Ascending aorta (tissue), 2 donors: ENCODE data around the gene TNXB. TPM values are rescaled to one million over a fixed set of nuclear protein-coding genes. Genes with fewer than 3 reads are reported as not detected.

Experiments
- DNase-seq, 2 donors: peaks; one replicate each; pipeline ENCODE4 v3.0.0-alpha.2; 2019; ENCODE audit warnings: low spot score in 2 of 2
- H3K27ac ChIP-seq, 2 donors: fragments of 200-600 bp; sonication (generic); one replicate each; pipeline ENCODE4 v1.5.1; 2016 to 2017; ENCODE audit warnings: mild to moderate bottlenecking in 1 of 2
- H3K27me3 ChIP-seq: fragments of 200-600 bp; sonication (generic); one replicate; pipeline ENCODE4 v1.5.1; 2017
- H3K36me3 ChIP-seq, 2 donors: fragments of 200-600 bp; sonication (generic); one replicate each; pipeline ENCODE4 v1.5.1; 2016
- H3K4me1 ChIP-seq, 2 donors: fragments of 200-600 bp; sonication (generic); one replicate each; pipeline ENCODE4 v1.5.1; 2016 to 2017; ENCODE audit warnings: mild to moderate bottlenecking in 1 of 2
- H3K4me3 ChIP-seq, 2 donors: fragments of 200-600 bp; sonication (generic); one replicate each; pipeline ENCODE4 v1.5.1; 2016 to 2017; ENCODE audit warnings: mild to moderate bottlenecking in 1 of 2
- H3K9me3 ChIP-seq, 2 donors: fragments of 200-600 bp; sonication (generic); one replicate each; pipeline ENCODE4 v1.5.1; 2016
- CTCF ChIP-seq, 3 experiments: fragments of 200-600 bp in 2 of 3; fragments of 450-650 bp in 1 of 3; sonication (generic) in 2 of 3; IDR thresholded peaks; one replicate each; pipeline ENCODE4 v1.5.1; 2016 to 2019; ENCODE audit warnings: antibody characterized with exemption in 3 of 3, mild to moderate bottlenecking in 1 of 3, moderate library complexity in 1 of 3
- intact Hi-C: fragments of 100-400 bp; cut with DNase I; formaldehyde crosslinking; loops from one replicate; pipeline ENCODE4 v1.15.1; 2023
- total RNA-seq: library from RNA; depleted of rRNA; stranded (reverse); fragments of >200 nt; gene quantifications from one replicate; pipeline ENCODE4 v1.1.0, GENCODE V29; 2016

The TNXB gene
- total RNA-seq, 1 donor from 2014 or later, result 493 TPM

GRCh38 chr6:32131439-32131948 lies 22.4 kb upstream of the TNXB start:
- Histone ChIP-seq H3K4me3 (no peak overlapping the region), H3K36me3 (peaks cover 0 to under 1% of the 10 kb centered on the region in 2 donors), H3K27ac (no peak overlapping the region), H3K9me3 (no peaks in the 10 kb centered on the region), H3K4me1 (peaks cover 19 to 23% of the 10 kb centered on the region in 2 donors), H3K27me3 (no peaks in the 10 kb centered on the region)
- intact Hi-C loops, result no loop called here
- DNase-seq, result no peak
- no peak for TF ChIP-seq CTCF (IDR thresholded peaks at IDR 0.05)

DNA sequence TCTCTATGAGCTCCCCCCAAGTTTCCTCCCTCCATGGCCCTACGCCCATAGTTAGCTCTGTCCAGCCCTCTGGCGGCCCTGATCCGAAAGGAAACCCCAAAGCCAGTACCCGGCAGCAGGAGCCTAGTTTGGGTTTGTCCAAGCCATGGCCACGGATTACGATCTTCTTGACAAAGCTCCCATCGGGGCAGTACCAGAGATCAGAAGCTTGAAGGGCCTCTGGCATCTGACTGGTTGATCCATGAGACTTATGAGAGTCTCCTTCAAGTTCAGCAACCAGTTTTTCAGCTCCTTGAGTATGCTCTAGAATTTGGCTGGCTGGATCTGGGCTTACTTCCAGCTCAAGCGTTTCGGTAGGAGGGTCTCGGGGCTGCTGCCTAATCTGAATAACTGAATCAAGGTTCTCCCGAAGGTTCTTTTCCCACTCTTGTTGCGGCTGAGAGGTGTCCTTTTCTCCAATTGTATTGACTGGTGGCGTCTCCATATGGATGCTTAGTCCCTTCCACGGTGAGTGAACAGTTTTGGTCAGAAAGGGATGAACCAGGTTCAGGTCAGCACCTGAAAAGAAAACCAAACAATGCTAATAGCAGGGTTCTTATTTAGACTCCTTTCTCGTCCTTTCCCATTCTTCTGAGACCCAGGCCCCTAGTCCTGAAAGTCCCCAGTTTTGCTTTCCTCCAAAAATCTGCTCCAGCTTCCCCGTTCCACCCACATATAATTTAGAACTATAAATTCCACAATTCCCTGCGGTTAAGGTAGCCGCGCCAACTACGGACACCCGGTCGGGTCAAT lies 20.4 kb upstream of the TNXB start:
- intact Hi-C loops, result loop anchor here (1.0 to 5.0 kb wide), 3 partner anchors 24 to 68 kb away; no protein-coding TSS in a partner anchor
- Histone ChIP-seq H3K27ac (peak overlapping the region; percentile 72 to 92), H3K27me3 (no peaks in the 10 kb centered on the region), H3K4me1 (peaks cover 19 to 25% of the 10 kb centered on the region in 2 donors), H3K9me3 (no peaks in the 10 kb centered on the region), H3K4me3 (peak overlapping the region; percentile 63 to 69), H3K36me3 (peaks cover 16 to 21% of the 10 kb centered on the region in 2 donors)
- TF ChIP-seq CTCF (IDR thresholded peaks at IDR 0.05), result no peak
- no peak for DNase-seq

DNA sequence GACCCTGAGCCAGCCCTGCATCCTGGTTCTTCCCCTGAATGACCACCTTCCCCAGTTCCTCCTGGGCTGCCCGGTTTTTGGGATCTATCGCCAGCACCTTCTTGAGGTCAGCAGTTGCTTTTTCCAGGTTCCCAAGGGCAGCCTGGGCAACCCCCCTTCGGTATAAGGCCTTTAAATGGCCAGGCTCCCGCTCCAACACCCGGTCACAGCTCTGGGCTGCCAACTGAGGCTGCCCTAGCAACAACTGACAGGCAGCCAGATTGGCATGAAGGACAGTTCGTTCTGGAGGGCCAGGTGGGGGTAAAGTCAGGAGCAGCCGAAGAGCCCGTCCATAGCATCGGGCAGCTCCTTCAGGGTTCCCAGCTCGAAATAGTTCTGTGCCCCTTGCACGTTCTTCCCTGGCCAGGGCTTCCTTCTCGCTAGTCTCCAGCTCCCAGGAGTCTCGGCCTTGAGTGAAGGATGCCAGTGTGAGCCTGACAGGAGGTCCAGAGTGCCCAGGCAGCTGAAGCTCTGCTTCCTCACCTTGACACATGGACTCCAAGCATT lies 19.7 kb upstream of the TNXB start:
- no peaks in the 10 kb centered on the region for H3K27me3 ChIP-seq
- H3K4me1 ChIP-seq, result peaks cover 19 to 25% of the 10 kb centered on the region in 2 donors
- peaks cover 20 to 26% of the 10 kb centered on the region in 2 donors for H3K36me3 ChIP-seq
- intact Hi-C loops, result loop anchor here (1.0 to 5.0 kb wide), 2 partner anchors 42 to 68 kb away; no protein-coding TSS in a partner anchor
- peak overlapping the region; percentile 63 to 69 for H3K4me3 ChIP-seq
- DNase-seq, result no peak
- TF ChIP-seq CTCF (IDR thresholded peaks at IDR 0.05), result no peak
- no peaks in the 10 kb centered on the region for H3K9me3 ChIP-seq
- H3K27ac ChIP-seq, result peak overlapping the region; percentile 72 to 92

- DNase-seq, result peak; percentile 99 to 100
- no peaks in the 10 kb centered on the region for H3K27me3 ChIP-seq
- TF ChIP-seq CTCF (IDR thresholded peaks at IDR 0.05), result no peak
- peaks cover 26 to 28% of the 10 kb centered on the region in 2 donors for H3K36me3 ChIP-seq
- H3K4me1 ChIP-seq, result peaks cover 19 to 25% of the 10 kb centered on the region in 2 donors
- H3K4me3 ChIP-seq, result peak within 1 kb of the TSS; percentile 87 to 93
- intact Hi-C loops, result loop anchor here (1.0 to 5.0 kb wide), 2 partner anchors 41 to 69 kb away; no protein-coding TSS in a partner anchor
- H3K27ac ChIP-seq, result peak within 1 kb of the TSS; percentile 89 to 92
- H3K9me3 ChIP-seq, result no peaks in the 10 kb centered on the region
These were observed 18.8 kb upstream of the TNXB start, which contains the start of gene ATF6B for GRCh38 chr6:32127717-32128592. TSS of gene ATF6B (minus strand) at chr6:32128246. CDS start at chr6:32128207, 39 bp downstream.

- peak overlapping the region; percentile 87 to 93 for H3K4me3 ChIP-seq
- H3K27me3 ChIP-seq, result no peaks in the 10 kb centered on the region
- H3K4me1 ChIP-seq, result peaks cover 19 to 25% of the 10 kb centered on the region in 2 donors
- peak overlapping the region; percentile 89 for H3K27ac ChIP-seq
- no peak for DNase-seq
- no peaks in the 10 kb centered on the region for H3K9me3 ChIP-seq
- no peak for TF ChIP-seq CTCF (IDR thresholded peaks at IDR 0.05)
- intact Hi-C loops, result loop anchor here (5.0 kb wide), 1 partner anchor 70 kb away; no protein-coding TSS in a partner anchor
- peaks cover 28 to 30% of the 10 kb centered on the region in 2 donors for H3K36me3 ChIP-seq
These were observed 18.2 kb upstream of the TNXB start for GRCh38 chr6:32127409-32127716.
